ENCODE data around the gene METTL15. TPM values are rescaled to one million over a fixed set of nuclear protein-coding genes. Genes with fewer than 3 reads are reported as not detected.
"Not testable (repeated sequence)": the region's sequence is repeated elsewhere in the genome, so short reads cannot be mapped to it uniquely, and the experiment has no call there.

METTL15 gene
- total RNA-seq, 1 experiment from 2014 or later = 15.8 TPM

DNA sequence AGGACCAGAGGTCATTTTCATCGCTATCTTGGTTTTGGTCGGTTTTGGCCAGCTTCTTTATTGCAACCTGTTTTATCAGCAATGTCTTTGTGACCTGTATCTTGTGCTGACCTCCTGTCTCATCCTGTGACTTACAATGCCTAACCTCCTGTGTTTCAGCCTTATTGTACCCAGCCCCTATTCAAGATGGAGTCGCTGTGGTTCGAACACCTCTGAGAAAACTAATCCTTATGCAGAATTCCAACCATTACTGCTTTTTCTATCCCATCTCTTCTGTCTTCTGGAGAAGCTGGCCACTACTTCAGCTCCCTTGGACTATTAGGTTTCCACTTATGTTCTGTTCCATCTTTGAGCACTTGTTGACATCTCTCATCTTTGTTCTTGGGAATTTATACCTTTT is 62.6 kb downstream of the METTL15 start:
- no peaks in the 10 kb centered on the region for H3K27me3 ChIP-seq (replicated peaks)
- no peak for DNase-seq (ENCODE audit: low read depth in 1 of 2, low spot score in 2 of 2)
- H3K36me3 ChIP-seq = peaks cover 10% of the 10 kb centered on the region
- no peaks in the 10 kb centered on the region for H3K4me1 ChIP-seq (replicated peaks)
- H3K27ac ChIP-seq = no peak overlapping the region
- H3K9me3 ChIP-seq (replicated peaks) = no peaks in the 10 kb centered on the region
- H3K4me3 ChIP-seq = no peak overlapping the region

DNA sequence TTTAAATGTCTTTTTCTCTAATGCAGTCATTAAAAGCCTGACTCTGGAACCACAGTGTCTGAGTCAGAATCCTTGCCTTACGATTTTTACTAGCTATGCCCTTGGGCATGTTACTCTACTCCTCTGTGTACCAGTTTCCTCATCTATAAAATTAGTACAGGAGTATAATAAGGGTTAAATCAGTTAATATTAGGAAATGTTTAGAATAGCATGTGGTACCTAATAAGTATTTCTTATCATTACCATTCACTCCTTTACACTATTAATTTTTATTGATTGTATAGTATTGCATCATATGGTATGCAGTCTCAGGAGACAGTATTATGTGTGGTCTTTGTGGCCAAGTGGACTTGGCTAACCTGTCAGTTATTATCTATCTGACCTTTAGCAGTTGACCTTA is 68.2 kb downstream of the METTL15 start:
- no peak for DNase-seq (ENCODE audit: low read depth in 1 of 2, low spot score in 2 of 2)
- H3K36me3 ChIP-seq = peaks cover 10% of the 10 kb centered on the region
- H3K27ac ChIP-seq = no peak overlapping the region
- no peak overlapping the region for H3K4me3 ChIP-seq
- H3K4me1 ChIP-seq (replicated peaks) = no peaks in the 10 kb centered on the region
- no peaks in the 10 kb centered on the region for H3K27me3 ChIP-seq (replicated peaks)
- H3K9me3 ChIP-seq (replicated peaks) = no peaks in the 10 kb centered on the region

DNA sequence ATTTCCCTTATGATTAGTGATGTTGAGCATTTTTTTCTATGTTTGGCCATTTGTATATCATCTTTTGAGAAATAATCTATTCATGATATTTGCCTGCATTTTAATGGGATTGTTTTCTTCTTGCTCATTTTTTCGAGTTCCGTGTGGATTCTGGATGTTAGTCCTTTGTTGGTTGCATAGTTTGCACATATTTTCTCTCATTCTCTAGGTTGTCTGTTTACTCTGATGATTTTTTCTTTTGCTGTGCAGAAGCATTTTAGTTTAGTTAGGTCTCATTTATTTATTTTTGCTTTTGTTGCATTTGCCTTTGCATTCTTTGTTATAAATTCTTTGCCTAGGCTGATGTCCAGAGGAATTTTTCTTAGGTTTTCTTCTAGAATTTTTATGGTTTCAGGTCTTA is 87.3 kb downstream of the METTL15 start:
- H3K27ac ChIP-seq = peak overlapping the region; percentile 63
- H3K4me1 ChIP-seq (replicated peaks) = peaks cover 18% of the 10 kb centered on the region
- no peaks in the 10 kb centered on the region for H3K27me3 ChIP-seq (replicated peaks)
- peak in 1 of 2 experiments; percentile 69 for DNase-seq (ENCODE audit: low read depth in 1 of 2, low spot score in 2 of 2)
- no peak overlapping the region for H3K4me3 ChIP-seq
- H3K36me3 ChIP-seq = peaks cover 10% of the 10 kb centered on the region
- no peaks in the 10 kb centered on the region for H3K9me3 ChIP-seq (replicated peaks)

DNA sequence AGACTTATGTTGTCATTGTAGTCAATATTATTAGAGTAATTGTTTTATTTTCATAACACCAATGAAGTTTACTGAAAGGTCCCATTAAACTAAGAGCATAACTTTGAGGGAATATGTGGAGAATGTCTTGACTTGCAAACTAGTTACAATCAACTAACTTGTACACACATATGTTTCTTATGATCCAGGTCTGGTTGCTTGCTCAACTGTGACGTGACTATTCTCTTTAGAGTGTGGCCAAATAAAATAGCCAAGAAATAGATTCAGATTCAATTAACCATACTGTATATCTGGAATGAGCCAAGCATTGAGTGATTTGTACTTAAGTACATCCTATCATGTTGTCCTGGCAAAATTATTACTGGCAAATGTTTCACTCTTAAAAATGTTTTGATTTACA is 101.7 kb downstream of the METTL15 start:
- Histone ChIP-seq H3K4me3 (no peak overlapping the region), H3K27me3 (replicated peaks) (no peaks in the 10 kb centered on the region), H3K4me1 (replicated peaks) (no peaks in the 10 kb centered on the region), H3K9me3 (replicated peaks) (no peaks in the 10 kb centered on the region), H3K27ac (no peak overlapping the region), H3K36me3 (peaks cover 9% of the 10 kb centered on the region; the same call in 1 of the 2 replicates)
- DNase-seq (ENCODE audit: low read depth in 1 of 2, low spot score in 2 of 2) = no peak

DNA sequence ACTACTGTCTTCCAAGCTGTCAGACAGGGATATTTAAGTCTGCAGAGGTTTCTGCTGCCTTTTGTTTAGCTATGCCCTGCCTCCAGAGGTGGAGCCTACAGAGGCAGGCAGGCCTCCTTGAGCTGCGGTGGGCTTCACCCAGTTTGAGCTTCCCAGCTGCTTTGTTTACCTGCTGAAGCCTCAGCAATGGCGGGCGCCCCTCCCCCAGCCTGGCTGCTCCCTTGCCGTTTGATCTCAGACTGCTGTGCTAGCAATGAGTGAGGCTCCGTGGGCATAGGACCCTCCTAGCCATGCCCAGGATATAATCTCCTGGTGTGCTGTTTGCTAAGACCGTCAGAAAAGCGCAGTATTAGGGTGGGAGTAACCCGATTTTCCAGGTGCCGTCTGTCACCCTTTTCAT is 113.9 kb downstream of the METTL15 start:
- not testable (repeated sequence) for H3K4me1 ChIP-seq (replicated peaks); DNase-seq (ENCODE audit: low read depth in 1 of 2, low spot score in 2 of 2); H3K9me3 ChIP-seq (replicated peaks)

DNA sequence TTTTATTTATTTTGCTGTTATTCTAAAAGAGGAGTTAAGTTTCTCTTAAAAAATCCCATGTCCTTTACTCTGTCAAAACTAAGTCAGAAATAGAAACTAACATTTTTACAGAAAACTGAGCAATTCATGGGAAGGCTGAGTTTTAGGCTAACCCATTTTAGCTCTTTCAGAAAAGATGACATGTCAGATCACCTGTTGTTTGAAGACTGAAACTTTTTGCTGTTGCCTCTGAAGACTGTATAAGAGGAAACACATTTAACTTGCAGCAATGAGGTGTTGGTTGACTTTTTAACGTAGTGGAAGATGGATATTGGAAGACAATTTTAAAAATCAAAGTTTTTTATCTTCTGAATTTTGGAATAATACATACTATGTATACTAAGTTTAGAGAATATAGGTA is 115.4 kb downstream of the METTL15 start:
- Histone ChIP-seq H3K4me3 (no peak overlapping the region), H3K9me3 (replicated peaks) (no peaks in the 10 kb centered on the region), H3K4me1 (replicated peaks) (peaks cover 6% of the 10 kb centered on the region), H3K36me3 (no peaks in the 10 kb centered on the region), H3K27me3 (replicated peaks) (no peaks in the 10 kb centered on the region), H3K27ac (no peak overlapping the region)
- no peak for DNase-seq (ENCODE audit: low read depth in 1 of 2, low spot score in 2 of 2)

More for the DNA sequence above, 113.9 kb downstream of the METTL15 start:
- H3K27me3 ChIP-seq (replicated peaks); H3K27ac ChIP-seq; H3K36me3 ChIP-seq; H3K4me3 ChIP-seq: not testable (repeated sequence)

DNA sequence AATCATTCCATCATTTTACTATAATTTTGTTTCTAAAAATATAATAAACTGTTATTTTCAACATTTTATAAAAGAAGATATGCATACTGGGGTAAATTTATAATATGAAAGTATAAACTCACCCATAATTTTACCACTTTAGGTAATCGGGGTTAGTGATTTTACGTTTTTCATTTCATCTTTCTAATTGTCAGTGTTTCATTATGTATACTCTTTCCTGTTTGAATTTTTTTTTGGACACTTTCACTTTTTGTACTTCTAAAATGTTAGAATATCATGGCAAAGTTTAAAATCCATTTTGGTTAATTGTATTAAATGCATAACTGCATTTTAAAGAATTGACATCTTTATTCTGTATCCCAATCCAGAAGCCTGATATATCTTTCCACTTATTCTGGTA is 115.8 kb downstream of the METTL15 start:
- no peaks in the 10 kb centered on the region for H3K9me3 ChIP-seq (replicated peaks)
- H3K4me3 ChIP-seq = no peak overlapping the region
- DNase-seq (ENCODE audit: low read depth in 1 of 2, low spot score in 2 of 2) = no peak
- no peak overlapping the region for H3K27ac ChIP-seq
- H3K4me1 ChIP-seq (replicated peaks) = peaks cover 6% of the 10 kb centered on the region
- H3K27me3 ChIP-seq (replicated peaks) = no peaks in the 10 kb centered on the region
- no peaks in the 10 kb centered on the region for H3K36me3 ChIP-seq

DNA sequence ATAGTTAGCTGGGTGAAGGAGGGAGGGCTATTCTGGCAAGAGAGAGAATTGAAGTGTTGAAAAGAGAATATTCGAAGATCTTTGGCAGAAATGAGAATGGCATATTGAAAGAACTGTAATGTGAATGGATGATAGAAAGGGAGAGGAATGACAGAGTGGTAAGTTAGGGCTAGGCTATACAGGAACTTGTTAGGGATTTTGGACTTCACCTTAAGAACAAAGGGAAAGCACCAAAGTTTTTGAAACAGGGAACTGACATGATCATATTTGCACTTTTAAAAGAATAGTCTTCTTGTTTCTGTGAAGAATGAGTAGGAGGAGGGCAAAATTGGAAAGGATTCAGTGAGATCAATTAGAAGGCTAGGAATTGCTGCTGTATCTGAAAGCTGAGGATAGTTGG is 119.3 kb downstream of the METTL15 start:
- H3K4me1 ChIP-seq (replicated peaks) = peaks cover 17% of the 10 kb centered on the region
- H3K27ac ChIP-seq = no peak overlapping the region
- no peaks in the 10 kb centered on the region for H3K27me3 ChIP-seq (replicated peaks)
- no peak for DNase-seq (ENCODE audit: low read depth in 1 of 2, low spot score in 2 of 2)
- H3K9me3 ChIP-seq (replicated peaks) = no peaks in the 10 kb centered on the region
- H3K4me3 ChIP-seq = no peak overlapping the region
- no peaks in the 10 kb centered on the region for H3K36me3 ChIP-seq

DNA sequence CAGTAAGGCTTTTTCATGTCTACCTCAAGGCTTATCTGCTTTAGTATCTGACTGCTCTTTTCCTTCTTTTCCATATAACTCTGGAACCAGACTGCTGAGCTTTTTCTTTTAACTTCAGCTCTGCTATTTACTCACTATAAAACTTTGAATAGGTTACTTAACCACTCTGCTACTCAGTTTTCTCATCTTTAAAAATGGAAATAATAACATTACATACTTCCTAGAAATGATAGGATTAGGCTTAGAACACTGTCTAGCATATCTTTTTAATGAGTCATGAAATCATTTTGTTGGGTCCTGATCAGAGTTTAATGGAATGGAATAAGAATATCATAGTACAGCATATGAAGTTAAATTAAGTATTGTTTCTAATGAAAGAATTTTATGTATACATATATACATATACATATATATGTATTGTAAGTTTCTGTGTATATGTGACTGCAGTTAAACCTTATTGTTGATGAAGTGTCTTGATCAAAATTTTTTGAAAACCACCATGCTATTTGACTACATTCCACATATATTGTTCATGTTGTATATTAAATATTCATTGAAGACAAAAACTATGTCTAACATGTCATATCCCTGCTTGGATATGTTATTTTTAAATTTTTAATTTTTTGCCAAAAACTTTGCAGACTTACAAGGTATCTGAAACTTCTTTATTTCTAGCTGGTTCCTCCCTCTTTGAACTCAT is 120.2 kb downstream of the METTL15 start:
- no peaks in the 10 kb centered on the region for H3K36me3 ChIP-seq
- H3K4me3 ChIP-seq = no peak overlapping the region
- no peaks in the 10 kb centered on the region for H3K27me3 ChIP-seq (replicated peaks)
- H3K9me3 ChIP-seq (replicated peaks) = no peaks in the 10 kb centered on the region
- H3K27ac ChIP-seq = no peak overlapping the region
- no peak for DNase-seq (ENCODE audit: low read depth in 1 of 2, low spot score in 2 of 2)
- peaks cover 17% of the 10 kb centered on the region for H3K4me1 ChIP-seq (replicated peaks)

DNA sequence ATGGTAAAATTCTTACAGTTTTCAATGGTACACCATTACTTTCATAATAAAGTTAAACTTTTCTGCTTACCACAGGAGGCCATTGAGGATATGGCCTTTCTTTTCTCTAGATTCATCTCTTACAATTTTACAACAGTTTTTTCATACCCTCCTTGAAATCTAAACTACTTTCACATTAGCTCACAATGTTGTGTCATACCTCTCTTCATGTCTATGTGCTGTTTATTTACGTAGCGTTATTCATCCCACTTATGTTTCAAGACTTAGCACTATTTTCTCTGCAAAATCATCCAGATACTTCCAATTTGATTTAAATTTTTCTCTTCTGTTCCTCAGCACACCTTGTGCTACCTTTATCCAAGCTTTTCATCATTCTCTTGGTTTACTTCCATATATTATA is 123.3 kb downstream of the METTL15 start:
- Histone ChIP-seq H3K27me3 (replicated peaks) (no peaks in the 10 kb centered on the region), H3K9me3 (replicated peaks) (no peaks in the 10 kb centered on the region), H3K36me3 (no peaks in the 10 kb centered on the region), H3K4me1 (replicated peaks) (peaks cover 17% of the 10 kb centered on the region), H3K27ac (peak overlapping the region; percentile 32), H3K4me3 (no peak overlapping the region)
- DNase-seq (ENCODE audit: low read depth in 1 of 2, low spot score in 2 of 2) = peak in 1 of 2 experiments; percentile 46

DNA sequence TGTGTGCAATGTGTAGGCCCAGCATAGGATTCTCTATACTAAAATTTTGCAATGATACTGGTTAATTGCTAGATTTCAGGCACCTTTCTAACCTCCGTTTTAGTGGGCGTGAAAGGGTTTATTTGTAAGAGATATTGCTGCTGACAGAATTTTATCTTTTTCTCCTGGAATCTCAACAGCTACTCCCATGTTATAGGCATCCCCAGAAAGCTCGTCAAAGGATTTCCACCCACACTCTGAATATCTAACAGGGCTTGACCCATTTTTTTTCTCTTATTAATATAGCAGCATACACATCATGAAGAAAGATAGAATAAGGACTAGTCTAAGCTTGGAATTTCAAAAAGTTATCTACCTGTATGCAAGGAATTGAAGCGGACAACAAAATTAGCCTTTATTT is 124.5 kb downstream of the METTL15 start:
- Histone ChIP-seq H3K27me3 (replicated peaks) (no peaks in the 10 kb centered on the region), H3K36me3 (no peaks in the 10 kb centered on the region)

DNA sequence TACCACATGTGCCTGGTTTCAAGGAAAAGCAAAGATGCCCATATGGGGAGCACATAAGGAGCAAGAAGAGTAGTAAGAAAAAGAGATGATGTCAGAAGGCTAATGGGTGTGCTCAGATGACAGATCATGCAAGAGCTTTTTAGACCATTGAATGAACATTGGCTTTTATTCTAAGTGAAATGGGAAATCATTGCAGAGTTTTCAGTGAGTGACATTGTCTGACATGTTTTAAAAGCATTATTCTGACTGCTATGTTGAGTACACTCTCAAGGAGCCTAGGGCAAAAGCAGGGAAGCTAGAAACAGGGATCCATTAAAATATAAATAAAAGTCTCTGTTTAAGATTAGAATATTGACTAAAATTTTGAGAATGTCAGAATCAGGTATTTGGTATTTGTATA is 133.6 kb downstream of the METTL15 start:
- H3K4me1 ChIP-seq (replicated peaks) = no peaks in the 10 kb centered on the region
- H3K36me3 ChIP-seq = no peaks in the 10 kb centered on the region
- no peak overlapping the region for H3K27ac ChIP-seq
- H3K27me3 ChIP-seq (replicated peaks) = no peaks in the 10 kb centered on the region
- no peak overlapping the region for H3K4me3 ChIP-seq
- H3K9me3 ChIP-seq (replicated peaks) = no peaks in the 10 kb centered on the region
- no peak for DNase-seq (ENCODE audit: low read depth in 1 of 2, low spot score in 2 of 2)

More for the DNA sequence above, 124.5 kb downstream of the METTL15 start:
- Histone ChIP-seq H3K4me3 (no peak overlapping the region), H3K4me1 (replicated peaks) (peaks cover 17% of the 10 kb centered on the region), H3K27ac (no peak overlapping the region), H3K9me3 (replicated peaks) (no peaks in the 10 kb centered on the region)
- DNase-seq (ENCODE audit: low read depth in 1 of 2, low spot score in 2 of 2) = no peak

DNA sequence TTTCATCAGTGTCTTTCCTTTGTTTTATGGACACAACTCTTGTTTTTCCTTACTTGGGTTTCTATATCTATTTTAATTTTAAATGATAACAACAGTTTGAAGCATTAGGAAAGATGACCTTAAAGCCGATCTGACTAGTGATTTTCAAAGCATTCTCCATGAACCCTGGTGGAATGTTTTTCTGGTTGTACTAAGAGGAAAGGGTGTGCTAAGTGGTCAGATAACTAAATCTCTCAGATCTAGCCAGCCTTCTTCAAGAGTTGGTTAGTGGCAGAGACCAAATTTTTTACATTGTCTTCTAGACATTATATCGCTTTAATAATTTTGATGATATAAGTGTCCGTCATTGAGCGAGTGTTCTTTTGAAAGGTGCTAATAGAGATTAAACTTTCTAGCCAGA is 134.4 kb downstream of the METTL15 start:
- no peaks in the 10 kb centered on the region for H3K36me3 ChIP-seq
- H3K27ac ChIP-seq = no peak overlapping the region
- H3K9me3 ChIP-seq (replicated peaks) = no peaks in the 10 kb centered on the region
- H3K4me3 ChIP-seq = no peak overlapping the region
- no peaks in the 10 kb centered on the region for H3K27me3 ChIP-seq (replicated peaks)
- no peak for DNase-seq (ENCODE audit: low read depth in 1 of 2, low spot score in 2 of 2)
- H3K4me1 ChIP-seq (replicated peaks) = no peaks in the 10 kb centered on the region

DNA sequence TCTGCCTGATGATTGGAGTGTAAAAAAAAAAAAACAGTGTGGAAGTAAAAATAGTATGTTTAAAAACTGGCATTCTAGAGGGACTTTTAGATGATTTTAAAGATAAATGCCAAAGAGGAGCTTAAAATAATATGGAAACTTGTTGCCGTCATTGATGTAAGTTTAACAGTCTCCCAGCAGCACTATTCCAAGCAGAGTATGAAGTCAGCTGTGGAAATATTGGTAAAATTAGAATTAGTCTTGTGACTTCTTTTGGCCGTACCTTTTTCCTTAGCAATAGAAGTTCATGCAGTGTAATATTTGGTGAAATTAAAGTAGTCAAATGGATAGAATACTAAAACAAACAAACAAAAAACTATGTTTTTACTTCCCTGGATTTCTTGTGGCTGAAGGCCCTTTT is 134.9 kb downstream of the METTL15 start:
- DNase-seq (ENCODE audit: low read depth in 1 of 2, low spot score in 2 of 2) = no peak
- Histone ChIP-seq H3K9me3 (replicated peaks) (no peaks in the 10 kb centered on the region), H3K27ac (no peak overlapping the region), H3K4me1 (replicated peaks) (no peaks in the 10 kb centered on the region), H3K4me3 (no peak overlapping the region), H3K36me3 (no peaks in the 10 kb centered on the region), H3K27me3 (replicated peaks) (no peaks in the 10 kb centered on the region)

DNA sequence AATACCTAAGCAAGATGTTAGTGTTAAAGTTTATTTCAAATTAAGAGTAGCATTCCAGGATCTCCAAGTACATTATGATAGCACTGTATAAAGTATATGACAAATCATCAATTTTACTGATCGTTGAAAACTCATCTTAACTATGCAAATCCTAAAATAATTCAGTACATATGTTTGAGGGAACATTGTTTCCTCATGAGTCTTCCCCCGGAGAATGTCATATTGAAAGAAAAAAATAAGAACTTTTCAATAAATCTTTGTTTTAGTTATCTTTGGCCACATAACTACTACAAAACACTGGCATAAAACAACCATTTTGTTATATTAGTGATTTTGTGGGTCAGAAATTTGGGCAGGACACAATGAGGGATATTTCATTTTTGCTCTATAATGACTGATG is 135.4 kb downstream of the METTL15 start:
- Histone ChIP-seq H3K4me1 (replicated peaks) (no peaks in the 10 kb centered on the region), H3K27me3 (replicated peaks) (no peaks in the 10 kb centered on the region), H3K27ac (no peak overlapping the region), H3K4me3 (no peak overlapping the region), H3K9me3 (replicated peaks) (no peaks in the 10 kb centered on the region), H3K36me3 (no peaks in the 10 kb centered on the region)
- DNase-seq (ENCODE audit: low read depth in 1 of 2, low spot score in 2 of 2) = no peak
